GM18907 (cell line): Measurements from ENCODE around the gene SCAMP3.
"Not testable (repeated sequence)": the region's sequence is repeated elsewhere in the genome, so short reads cannot be mapped to it uniquely, and the experiment has no call there.

ENCODE experiments used
- ATAC-seq: cut with Tn5 transposase; IDR thresholded peaks from one replicate; pipeline ENCODE4 v1.9.1; 2021; ENCODE audit warnings: mild to moderate bottlenecking, moderate library complexity; ENCODE audit not compliant: unreplicated experiment

SCAMP3 gene

DNA sequence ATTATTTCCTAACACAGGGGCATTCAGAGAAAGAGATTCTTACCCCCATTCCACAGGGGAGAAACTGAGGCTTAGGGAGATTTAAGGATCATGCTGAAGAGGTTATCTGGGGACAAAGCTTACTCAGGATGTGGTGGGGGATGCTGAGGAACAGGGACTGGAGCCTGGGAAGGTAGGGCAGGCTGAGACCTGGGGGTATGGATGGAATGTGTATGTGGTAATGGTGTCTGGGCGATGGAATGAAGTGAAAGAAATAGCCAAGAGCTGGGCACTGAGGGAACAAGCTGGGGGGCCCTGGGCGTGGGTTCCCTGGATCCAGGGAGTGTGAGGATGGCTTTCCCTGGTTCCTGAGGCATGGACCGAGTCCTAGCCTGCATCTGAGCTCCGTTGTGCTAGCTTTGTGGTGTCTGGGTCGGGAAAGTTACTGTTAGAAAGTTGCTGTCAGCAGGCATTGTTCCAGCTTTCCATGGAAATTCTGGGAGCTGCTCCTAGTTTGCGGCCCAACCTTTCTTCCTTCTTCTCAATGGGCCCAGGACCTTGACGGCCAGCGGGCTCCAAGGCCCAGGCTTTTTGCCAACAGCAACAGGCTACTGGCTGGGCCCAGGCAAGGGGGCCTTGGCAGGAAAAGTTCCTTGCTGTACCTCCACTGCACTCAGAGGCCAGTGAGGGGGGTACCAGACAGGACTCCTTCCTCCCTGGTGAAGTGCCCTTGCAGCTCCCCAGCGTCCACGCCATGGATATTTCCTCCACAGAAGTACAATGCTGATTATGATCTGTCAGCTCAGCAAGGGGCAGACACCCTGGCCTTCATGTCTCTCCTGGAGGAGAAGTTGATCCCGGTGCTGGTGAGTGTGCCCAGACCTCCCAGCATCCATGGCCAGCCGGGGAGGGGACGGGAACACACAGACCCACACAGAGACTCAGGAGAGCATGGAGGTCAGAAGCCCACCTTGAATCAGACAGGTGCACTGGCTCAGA, 29.9 kb downstream of the SCAMP3 start:
- ATAC-seq, result not testable (repeated sequence)

- ATAC-seq, result not testable (repeated sequence)
Observed at GRCh38 chr1:155231302-155231701, 30.9 kb downstream of the SCAMP3 start.

GRCh38 chr1:155228096-155228427, 34.1 kb downstream of the SCAMP3 start:
- no peak for ATAC-seq

GRCh38 chr1:155227261-155228095, 34.7 kb downstream of the SCAMP3 start:
- peak; percentile 93 for ATAC-seq

GRCh38 chr1:155226910-155227260, 35.3 kb downstream of the SCAMP3 start:
- ATAC-seq, result peak; percentile 29

GRCh38 chr1:155226188-155226909, 35.8 kb downstream of the SCAMP3 start:
- ATAC-seq, result peak; percentile 38

- ATAC-seq, result not testable (repeated sequence)
Observed at GRCh38 chr1:155225404-155225759, 36.8 kb downstream of the SCAMP3 start.

DNA sequence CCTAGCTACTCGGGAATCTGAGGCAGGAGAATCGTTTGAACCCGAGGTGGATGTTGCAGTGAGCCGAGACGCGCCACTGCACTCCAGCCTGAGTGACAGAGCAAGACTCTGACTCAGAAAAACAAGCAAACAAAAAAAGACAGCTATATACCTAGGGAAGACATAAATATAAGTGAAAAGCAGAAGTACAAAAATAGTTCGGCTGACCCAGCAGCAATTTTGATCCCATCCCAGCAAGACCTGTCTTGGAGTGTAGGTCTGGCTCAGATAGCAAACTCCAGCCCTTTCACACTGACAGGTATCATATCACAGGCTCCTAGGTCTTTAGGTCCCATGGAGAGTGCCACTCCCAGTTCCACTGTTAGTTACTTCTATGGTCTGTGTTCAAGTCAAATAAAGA, 39.1 kb downstream of the SCAMP3 start:
- ATAC-seq, result no peak

- ATAC-seq, result not testable (repeated sequence)
Observed at GRCh38 chr1:155220211-155220965, 41.8 kb downstream of the SCAMP3 start.

- ATAC-seq, result no peak
Observed at GRCh38 chr1:155219592-155220031, 42.5 kb downstream of the SCAMP3 start.

- ATAC-seq, result no peak
Observed at GRCh38 chr1:155218854-155219591, 43.1 kb downstream of the SCAMP3 start.

GRCh38 chr1:155214702-155215101, 47.5 kb downstream of the SCAMP3 start:
- ATAC-seq, result not testable (repeated sequence)

DNA sequence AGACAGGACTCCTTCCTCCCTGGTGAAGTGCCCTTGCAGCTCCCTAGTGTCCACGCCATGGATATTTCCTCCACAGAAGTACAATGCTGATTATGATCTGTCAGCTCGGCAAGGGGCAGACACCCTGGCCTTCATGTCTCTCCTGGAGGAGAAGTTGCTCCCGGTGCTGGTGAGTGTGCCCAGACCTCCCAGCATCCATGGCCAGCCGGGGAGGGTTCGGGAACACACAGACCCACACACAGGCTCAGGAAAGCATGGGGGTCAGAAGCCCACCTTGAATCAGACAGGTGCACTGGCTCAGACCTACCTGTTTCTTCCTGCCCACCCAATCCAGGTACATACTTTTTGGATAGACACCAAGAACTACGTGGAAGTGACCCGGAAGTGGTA, 50.1 kb downstream of the SCAMP3 start:
- not testable (repeated sequence) for ATAC-seq

- not testable (repeated sequence) for ATAC-seq
Observed at GRCh38 chr1:155211381-155212050, 50.6 kb downstream of the SCAMP3 start.

GRCh38 chr1:155210314-155211104, 51.7 kb downstream of the SCAMP3 start:
- ATAC-seq, result no peak

DNA sequence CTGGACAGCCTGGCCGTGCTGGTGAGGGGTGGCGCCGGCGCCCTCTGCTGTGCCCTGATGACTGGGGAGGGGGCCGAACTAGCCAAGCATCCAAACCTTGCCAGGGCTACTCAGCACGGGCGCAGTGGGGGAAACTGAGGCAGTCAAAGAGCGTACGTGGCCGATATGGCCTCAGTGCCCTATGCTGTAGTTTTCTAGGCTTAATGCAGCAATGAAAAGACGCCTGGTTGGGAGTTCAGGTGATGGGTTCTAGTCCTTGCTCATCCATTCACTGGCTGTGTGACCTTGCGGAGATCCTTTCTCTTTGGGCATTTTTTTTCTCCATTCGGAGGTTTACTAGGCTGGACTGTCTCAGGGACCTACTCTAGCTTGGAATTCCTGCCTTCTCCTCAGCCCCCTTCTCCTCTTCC, 52.8 kb downstream of the SCAMP3 start:
- no peak for ATAC-seq

DNA sequence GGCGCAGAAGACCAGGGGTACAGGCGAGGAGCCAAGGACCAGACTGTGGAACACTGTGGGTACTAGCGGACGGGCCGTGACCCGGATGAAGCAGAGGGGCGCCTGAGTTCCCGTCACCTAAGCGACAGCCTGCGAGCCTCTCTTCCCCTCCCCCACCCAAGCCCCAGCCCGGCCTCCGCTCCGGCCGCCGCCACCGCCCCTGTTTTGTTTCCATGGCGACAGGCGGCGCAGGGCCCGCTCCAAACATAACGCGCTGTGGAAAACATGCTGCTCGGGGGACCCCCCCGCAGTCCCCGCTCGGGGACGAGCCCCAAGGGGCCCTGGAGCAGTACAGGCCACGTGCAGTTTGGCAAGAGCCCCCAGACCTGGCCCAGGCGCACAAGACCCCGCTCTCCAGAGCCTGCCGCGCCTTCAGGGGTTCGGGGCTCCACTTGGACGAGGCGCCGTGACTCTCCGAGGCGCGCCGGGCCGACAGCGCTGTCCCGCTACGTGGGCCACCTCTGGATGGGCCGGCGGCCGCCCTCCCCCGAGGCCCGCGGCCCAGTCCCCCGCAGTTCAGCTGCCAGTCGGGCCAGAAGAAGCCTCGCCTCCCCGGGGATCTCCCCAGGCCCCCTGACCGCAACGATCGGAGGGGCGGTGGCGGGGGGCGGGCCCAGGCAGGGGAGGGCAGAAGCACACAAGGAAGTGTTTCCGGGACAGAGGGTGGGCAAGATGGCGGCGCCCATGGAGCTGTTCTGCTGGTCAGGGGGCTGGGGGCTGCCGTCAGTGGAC, 53.4 kb downstream of the SCAMP3 start, which contains the start of gene MTX1:
Gene MTX1 (plus strand): TSS at position 155 of the 771 bp plus-strand sequence. CDS start 110 bp downstream, at position 265.
- ATAC-seq, result peak; percentile 67
